Gastrocnemius medialis (tissue), 4 donors: Measurements from ENCODE around the gene TXNDC11.

Experiments
- POLR2A ChIP-seq, 2 donors: fragments of 450-650 bp; IDR thresholded peaks; one replicate each; pipeline ENCODE4 v1.6.1; 2017; ENCODE audit warnings: antibody characterized with exemption in 2 of 2, mild to moderate bottlenecking in 2 of 2, moderate library complexity in 2 of 2
- TF ChIP-seq, protein P1 (sequence below), 5 experiments: fragments of 450-650 bp in 3 of 5; fragments of 200-600 bp in 2 of 5; sonication (generic) in 2 of 5; IDR thresholded peaks in 4 of 5; conservative IDR thresholded peaks in 1 of 5; 1 replicate in 4 of 5; 2 replicates in 1 of 5; pipeline ENCODE4 v1.5.1; 2016 to 2019; ENCODE audit warnings: antibody characterized with exemption in 5 of 5, mild to moderate bottlenecking in 3 of 5, moderate library complexity in 3 of 5

DNA sequence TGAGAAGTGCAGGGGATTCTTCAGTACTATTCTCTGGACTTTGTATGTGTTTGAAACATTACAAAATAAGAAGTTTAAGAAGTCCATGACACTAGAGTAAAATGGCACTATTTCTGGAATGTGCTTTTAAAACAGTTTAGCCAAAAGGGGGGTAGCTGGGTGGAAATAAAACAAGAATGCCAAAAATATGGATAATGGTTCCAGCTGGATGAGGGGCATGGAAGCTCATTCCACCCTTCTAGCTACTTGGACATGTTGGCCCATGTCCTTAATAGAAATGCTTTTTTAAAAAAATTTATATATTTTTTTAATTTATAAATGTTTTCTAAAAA lies 41.3 kb upstream of the TXNDC11 start:
- TF ChIP-seq, protein P1, sequence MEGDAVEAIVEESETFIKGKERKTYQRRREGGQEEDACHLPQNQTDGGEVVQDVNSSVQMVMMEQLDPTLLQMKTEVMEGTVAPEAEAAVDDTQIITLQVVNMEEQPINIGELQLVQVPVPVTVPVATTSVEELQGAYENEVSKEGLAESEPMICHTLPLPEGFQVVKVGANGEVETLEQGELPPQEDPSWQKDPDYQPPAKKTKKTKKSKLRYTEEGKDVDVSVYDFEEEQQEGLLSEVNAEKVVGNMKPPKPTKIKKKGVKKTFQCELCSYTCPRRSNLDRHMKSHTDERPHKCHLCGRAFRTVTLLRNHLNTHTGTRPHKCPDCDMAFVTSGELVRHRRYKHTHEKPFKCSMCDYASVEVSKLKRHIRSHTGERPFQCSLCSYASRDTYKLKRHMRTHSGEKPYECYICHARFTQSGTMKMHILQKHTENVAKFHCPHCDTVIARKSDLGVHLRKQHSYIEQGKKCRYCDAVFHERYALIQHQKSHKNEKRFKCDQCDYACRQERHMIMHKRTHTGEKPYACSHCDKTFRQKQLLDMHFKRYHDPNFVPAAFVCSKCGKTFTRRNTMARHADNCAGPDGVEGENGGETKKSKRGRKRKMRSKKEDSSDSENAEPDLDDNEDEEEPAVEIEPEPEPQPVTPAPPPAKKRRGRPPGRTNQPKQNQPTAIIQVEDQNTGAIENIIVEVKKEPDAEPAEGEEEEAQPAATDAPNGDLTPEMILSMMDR (IDR thresholded peaks at IDR 0.05 in 4 of 5, conservative IDR thresholded peaks at IDR 0.05 in 1 of 5): no peak
- TF ChIP-seq POLR2A (IDR thresholded peaks at IDR 0.05): no peak
